ENCODE results near the gene SYT13.
"Not testable (repeated sequence)": the region's sequence is repeated elsewhere in the genome, so short reads cannot be mapped to it uniquely, and the experiment has no call there.

Gene SYT13

GRCh38 chr11:45270946-45271716 lies 15.0 kb downstream of the SYT13 start:
- no peak for DNase-seq

- DNase-seq, result no peak
These were observed 16.5 kb downstream of the SYT13 start for GRCh38 chr11:45269678-45270077.

GRCh38 chr11:45267652-45268299 lies 18.4 kb downstream of the SYT13 start:
- DNase-seq, result no peak

- DNase-seq, result peak; percentile 8
These were observed 19.1 kb downstream of the SYT13 start for GRCh38 chr11:45267052-45267451.

- DNase-seq, result no peak
These were observed 19.5 kb downstream of the SYT13 start for GRCh38 chr11:45266676-45267020.

- DNase-seq, result no peak
These were observed 20.0 kb downstream of the SYT13 start for GRCh38 chr11:45265969-45266675.

GRCh38 chr11:45264839-45265515 lies 21.2 kb downstream of the SYT13 start:
- no peak for DNase-seq

GRCh38 chr11:45263773-45264172 lies 22.4 kb downstream of the SYT13 start:
- DNase-seq, result no peak

GRCh38 chr11:45262900-45263299 lies 23.2 kb downstream of the SYT13 start:
- DNase-seq, result no peak

- no peak for DNase-seq
These were observed 26.1 kb downstream of the SYT13 start for GRCh38 chr11:45260071-45260470.

- peak; percentile 22 for DNase-seq
These were observed 26.5 kb downstream of the SYT13 start for GRCh38 chr11:45259592-45259991.

GRCh38 chr11:45258982-45259530 lies 27.1 kb downstream of the SYT13 start:
- DNase-seq, result no peak

GRCh38 chr11:45254070-45254469 lies 32.1 kb downstream of the SYT13 start:
- no peak for DNase-seq

- no peak for DNase-seq
These were observed 32.5 kb downstream of the SYT13 start for GRCh38 chr11:45253640-45254039.

GRCh38 chr11:45252877-45253276 lies 33.3 kb downstream of the SYT13 start:
- no peak for DNase-seq

GRCh38 chr11:45252134-45252856 lies 33.8 kb downstream of the SYT13 start:
- no peak for DNase-seq

- no peak for DNase-seq
These were observed 36.0 kb downstream of the SYT13 start for GRCh38 chr11:45250035-45250718.

- DNase-seq, result not testable (repeated sequence)
These were observed 36.8 kb downstream of the SYT13 start for GRCh38 chr11:45249372-45249771.

- DNase-seq, result no peak
These were observed 37.6 kb downstream of the SYT13 start for GRCh38 chr11:45248501-45249011.

GRCh38 chr11:45247433-45247832 lies 38.7 kb downstream of the SYT13 start:
- no peak for DNase-seq

- DNase-seq, result no peak
These were observed 39.9 kb downstream of the SYT13 start for GRCh38 chr11:45246241-45246640.
